ENCODE measurements around the gene TPX2.
"Not testable (repeated sequence)": the region's sequence is repeated elsewhere in the genome, so short reads cannot be mapped to it uniquely, and the experiment has no call there.

Gene TPX2

GRCh38 chr20:31818376-31818908, 79.4 kb downstream of the TPX2 start:
- no peak for DNase-seq

GRCh38 chr20:31819083-31819784, 80.1 kb downstream of the TPX2 start, which contains the start of gene MYLK2:
TSS of gene MYLK2 (plus strand) at chr20:31819356. CDS start at chr20:31819581, 225 bp downstream.
- DNase-seq, result peak; percentile 78 to 84

GRCh38 chr20:31820228-31820627, 81.1 kb downstream of the TPX2 start:
- no peak for DNase-seq

GRCh38 chr20:31821427-31821826, 82.3 kb downstream of the TPX2 start:
- no peak for DNase-seq

- peak; percentile 81 to 83 for DNase-seq
Observed at GRCh38 chr20:31822421-31823330, 83.6 kb downstream of the TPX2 start.

DNA sequence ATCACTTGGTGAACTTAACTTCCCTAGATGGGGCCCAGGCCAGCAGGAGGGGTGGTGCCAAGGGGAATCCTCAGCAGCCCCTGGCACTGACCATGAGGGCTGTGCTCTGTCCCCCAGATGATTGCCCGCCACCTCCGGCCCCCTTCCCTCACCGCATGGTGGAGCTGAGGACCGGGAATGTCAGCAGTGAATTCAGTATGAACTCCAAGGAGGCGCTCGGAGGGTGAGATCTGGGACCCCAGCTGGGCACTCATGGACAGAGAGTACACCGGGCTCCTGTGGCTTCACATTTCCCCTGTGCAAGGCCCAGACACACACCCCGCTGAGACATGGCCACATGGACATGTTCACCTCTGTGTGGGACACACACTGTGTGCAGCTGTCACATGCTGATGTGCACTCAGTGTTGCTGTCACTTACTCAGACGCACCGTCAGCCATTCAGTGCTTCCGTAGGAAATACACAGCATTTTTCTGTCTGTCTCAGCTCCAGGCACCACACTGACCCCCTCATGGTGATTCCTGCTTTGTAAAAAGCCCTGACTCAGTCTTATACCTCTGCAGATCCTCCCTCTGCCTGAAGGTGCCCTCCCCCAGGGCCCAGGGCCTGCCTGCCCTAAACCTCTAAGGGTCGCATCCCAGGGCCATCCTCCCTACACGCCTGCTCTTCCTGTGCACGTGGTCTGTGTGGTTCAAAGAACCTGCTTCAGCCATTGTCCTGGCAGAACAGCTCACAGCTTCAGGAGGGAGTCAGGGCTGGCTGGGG, 84.5 kb downstream of the TPX2 start:
- no peak for DNase-seq

GRCh38 chr20:31824125-31824485, 85.0 kb downstream of the TPX2 start:
- no peak for DNase-seq

DNA sequence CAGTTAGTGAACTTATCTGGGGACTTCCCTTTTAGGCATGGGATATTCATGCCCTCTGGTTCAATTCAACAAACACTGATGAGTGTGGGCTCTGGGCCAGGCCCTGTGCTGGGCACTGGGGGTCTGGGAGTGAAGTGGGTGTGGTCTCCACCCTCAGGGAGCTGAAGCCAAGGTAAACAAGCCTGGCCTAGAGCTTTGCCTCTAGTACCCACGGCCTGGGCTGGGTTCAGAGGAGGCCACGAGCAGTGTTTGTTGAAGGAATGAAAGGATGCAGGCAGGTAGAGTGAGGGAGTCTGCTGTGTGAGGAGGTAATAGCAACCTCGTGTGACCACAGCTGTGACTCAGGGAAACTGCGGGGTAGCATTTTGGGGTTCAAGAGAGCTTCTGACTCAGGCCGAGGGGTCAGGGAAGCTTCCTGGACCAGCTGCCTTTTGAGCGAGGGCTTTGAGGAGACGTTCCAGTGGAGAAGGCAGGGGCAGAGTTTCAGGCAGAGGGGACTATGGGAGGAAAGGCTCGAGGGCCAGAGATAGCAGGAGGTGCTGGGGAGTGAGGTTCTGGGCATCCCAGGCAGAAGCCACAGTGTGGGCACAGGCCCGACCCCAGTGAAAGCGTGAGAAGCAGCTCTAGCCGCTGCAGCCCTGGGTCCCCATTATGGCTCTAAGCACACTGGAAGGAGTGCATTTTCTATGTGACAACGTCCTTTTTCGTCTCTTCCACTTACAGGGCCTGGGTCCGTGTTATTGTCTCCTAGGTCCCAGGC, 85.6 kb downstream of the TPX2 start:
- DNase-seq, result no peak

DNA sequence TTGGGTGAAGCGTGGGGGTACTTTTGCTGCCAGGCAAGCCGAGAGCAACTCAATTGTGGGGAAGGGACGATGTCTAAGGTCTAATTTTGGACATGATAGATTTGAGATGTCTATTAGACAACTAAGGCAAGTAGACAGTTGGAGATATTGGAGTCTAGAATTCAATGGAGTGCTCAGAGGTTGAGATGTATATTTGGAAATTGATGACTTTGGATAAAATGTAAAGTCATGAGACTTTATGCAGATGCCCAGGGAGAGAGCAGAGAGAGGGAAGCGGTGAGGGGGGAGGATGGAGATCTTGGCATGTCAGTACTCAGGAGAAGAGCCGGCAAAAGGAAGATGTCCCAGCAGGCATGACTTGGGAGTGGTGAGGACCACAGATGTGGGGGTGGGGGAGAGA, 87.0 kb downstream of the TPX2 start:
- no peak for DNase-seq

DNA sequence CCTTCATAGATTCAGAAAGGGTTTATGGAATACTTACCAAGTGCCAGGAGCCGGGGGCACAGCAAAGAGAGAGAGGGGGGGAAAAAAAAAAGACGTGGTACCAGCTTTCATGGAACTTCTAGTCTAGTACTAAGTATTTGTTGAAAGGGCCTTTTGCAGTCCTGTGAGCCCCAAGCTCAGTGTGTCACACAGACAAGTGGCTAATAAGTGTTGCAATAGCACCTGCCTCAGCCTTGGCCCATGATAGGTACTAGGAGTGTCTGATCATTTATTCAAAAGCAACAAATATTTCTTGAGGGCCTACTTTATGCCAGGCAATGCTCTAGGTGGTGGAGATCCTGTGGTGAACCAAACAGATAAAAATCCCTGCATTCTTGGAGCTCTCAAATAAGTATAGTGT, 88.0 kb downstream of the TPX2 start:
- DNase-seq, result no peak

GRCh38 chr20:31828016-31828415, 88.9 kb downstream of the TPX2 start:
- DNase-seq, result not testable (repeated sequence)

GRCh38 chr20:31829731-31830130, 90.6 kb downstream of the TPX2 start:
- DNase-seq, result no peak

- no peak for DNase-seq
Observed at GRCh38 chr20:31830406-31830981, 91.4 kb downstream of the TPX2 start.

- no peak for DNase-seq
Observed at GRCh38 chr20:31831211-31831610, 92.1 kb downstream of the TPX2 start.

DNA sequence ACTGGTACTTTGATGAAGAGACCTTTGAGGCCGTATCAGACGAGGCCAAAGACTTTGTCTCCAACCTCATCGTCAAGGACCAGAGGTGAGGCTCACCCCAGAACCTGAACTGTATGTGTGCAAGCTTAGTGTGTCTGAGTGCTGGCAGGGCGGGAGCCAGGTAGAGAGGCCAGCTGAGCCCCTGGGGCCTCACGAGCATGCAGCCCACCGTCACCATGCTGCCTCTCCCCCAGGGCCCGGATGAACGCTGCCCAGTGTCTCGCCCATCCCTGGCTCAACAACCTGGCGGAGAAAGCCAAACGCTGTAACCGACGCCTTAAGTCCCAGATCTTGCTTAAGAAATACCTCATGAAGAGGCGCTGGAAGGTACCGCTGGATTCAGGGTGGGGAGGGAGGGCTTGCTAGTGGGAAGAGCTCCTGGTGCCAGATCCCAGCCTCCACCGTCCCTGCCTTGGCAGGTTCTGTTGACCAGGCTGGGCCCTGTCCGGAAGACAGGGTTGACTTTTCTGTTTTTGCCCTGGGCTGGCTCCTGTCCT, 92.7 kb downstream of the TPX2 start:
- DNase-seq, result no peak

GRCh38 chr20:31833130-31833930, 94.2 kb downstream of the TPX2 start:
- DNase-seq, result peak in 1 of 2 experiments; percentile 74

DNA sequence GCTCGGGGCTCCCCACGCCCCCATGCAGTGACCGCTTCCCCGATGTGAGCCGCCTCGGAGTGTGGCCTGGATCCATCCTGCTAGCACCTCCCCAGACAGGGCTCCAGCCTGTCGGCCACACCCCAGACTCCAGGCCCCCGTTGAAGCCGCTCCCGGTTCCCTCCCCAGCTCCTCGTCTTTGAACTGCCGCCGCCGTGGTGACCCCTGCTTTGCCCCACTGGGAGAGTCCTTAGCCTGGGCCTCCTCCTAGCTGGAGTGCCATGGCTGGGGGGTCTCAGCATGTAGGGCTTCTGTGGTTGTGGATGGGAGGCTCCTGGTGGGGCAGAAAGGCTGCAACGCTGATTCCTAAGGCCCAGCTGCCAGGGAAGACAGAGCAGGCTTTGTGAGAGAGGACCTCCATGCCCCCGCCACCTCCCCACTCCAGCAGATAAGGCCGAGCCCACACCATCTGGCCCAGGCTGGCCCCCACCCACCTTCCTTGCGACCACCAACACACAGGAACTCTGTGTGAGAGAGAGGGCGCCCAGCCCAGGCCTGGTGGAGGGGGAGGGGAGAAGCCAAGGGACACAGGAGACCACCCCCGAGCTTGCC, 94.9 kb downstream of the TPX2 start:
- DNase-seq, result no peak

GRCh38 chr20:31835554-31835953, 96.5 kb downstream of the TPX2 start:
- no peak for DNase-seq

GRCh38 chr20:31835977-31836852, 97.1 kb downstream of the TPX2 start:
- DNase-seq, result peak in 1 of 2 experiments; percentile 29
